ENCODE measurements around the gene CASD1. TPM values are rescaled to one million over a fixed set of nuclear protein-coding genes. Genes with fewer than 3 reads are reported as not detected.

Gene CASD1
- total and polyA plus RNA-seq, 2 experiments from 2014 or later, result 15.5 to 38.1 TPM

GRCh38 chr7:94507962-94508361 lies 1.6 kb upstream of the CASD1 start (continued):
- TF ChIP-seq ZNF462 (CRISPR knock-in tag; IDR thresholded peaks at IDR 0.05) (no peak), ZNF331 (CRISPR knock-in tag; IDR thresholded peaks at IDR 0.05; ENCODE audit: low read depth) (no peak), EZH2 (IDR thresholded peaks at IDR 0.05; ENCODE audit: low read depth, unreplicated experiment) (no peak), REST (IDR thresholded peaks at IDR 0.05; ENCODE audit: unreplicated experiment) (no peak), CREB1 (CRISPR knock-in tag; IDR thresholded peaks at IDR 0.05; ENCODE audit: low read depth) (no peak), NANOG (IDR thresholded peaks at IDR 0.05; ENCODE audit: borderline replicate concordance) (no peak)
